Memory B cell (primary cell): ENCODE data around the gene DLEC1.
A peak's percentile ranks its signal among the peaks of the same experiment; 100 is the strongest.

ENCODE experiments used
- ATAC-seq: fragments of 150-1000 bp; cut with Tn5 transposase; 2 replicates; pipeline ENCODE4 v1.10.0; 2021; ENCODE audit warnings: low read depth, mild to moderate bottlenecking, moderate library complexity
- DNase-seq, 2 donors: peaks; one replicate each; pipeline ENCODE4 v3.0.0; 2022; ENCODE audit warnings: low spot score in 2 of 2
- H3K27ac Mint-ChIP-seq: one replicate; pipeline ENCODE4 v1.8.0; 2022; ENCODE audit warnings: mild to moderate bottlenecking, moderate library complexity, mixed read lengths
- H3K27me3 Mint-ChIP-seq: one replicate; pipeline ENCODE4 v1.8.0; 2022; ENCODE audit warnings: mixed read lengths
- H3K36me3 Mint-ChIP-seq: one replicate; pipeline ENCODE4 v1.8.0; 2022; ENCODE audit warnings: mild to moderate bottlenecking, mixed read lengths
- H3K4me1 Mint-ChIP-seq: one replicate; pipeline ENCODE4 v1.8.0; 2022; ENCODE audit warnings: mixed read lengths
- H3K4me3 Mint-ChIP-seq: one replicate; pipeline ENCODE4 v1.8.0; 2022; ENCODE audit warnings: mild to moderate bottlenecking, moderate library complexity, mixed read lengths
- H3K9me3 Mint-ChIP-seq: one replicate; pipeline ENCODE4 v1.8.0; 2022; ENCODE audit warnings: mixed read lengths

The DLEC1 gene

DNA sequence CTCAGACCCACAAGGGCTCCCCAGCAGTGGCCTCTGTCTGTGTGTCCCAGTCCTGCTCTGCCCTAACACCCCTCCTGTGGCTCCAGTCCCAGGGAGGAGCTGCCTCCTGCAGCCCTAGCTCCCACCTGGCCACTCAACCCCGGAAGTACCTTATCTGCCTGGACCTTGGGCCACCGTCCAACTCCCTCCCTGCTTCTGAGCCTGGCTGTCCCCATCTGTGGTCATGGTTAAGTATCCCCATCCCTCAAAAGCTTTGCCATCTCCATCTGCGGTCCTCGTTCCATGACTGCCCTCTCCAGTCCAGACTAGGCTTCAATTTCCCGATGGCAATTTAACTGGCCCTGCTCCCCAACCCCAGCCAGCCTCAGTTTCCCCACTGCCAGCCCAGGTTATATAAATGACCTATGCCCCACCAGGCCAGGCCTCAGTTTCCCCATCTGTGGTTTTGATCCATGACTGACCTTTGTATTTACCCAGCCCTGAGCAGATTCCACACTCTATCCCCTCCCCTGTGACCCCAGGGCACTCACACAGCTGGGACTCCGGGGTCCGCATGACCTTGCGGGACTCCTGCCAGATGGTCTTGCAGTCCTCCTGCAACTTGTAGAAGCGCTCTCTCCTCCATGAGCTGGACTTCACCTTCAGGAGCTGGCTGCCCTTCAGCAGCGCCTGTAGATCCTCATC is 19.2 kb upstream of the DLEC1 start:
- Mint-ChIP-seq H3K36me3 (peaks cover 20% of the 10 kb centered on the region), H3K9me3 (peaks cover 5% of the 10 kb centered on the region), H3K4me3 (no peak overlapping the region), H3K27ac (peak overlapping the region; percentile 33), H3K4me1 (peaks cover 15% of the 10 kb centered on the region), H3K27me3 (no peaks in the 10 kb centered on the region)
- no peak for ATAC-seq
- DNase-seq: no peak

GRCh38 chr3:38020342-38020726 is 18.7 kb upstream of the DLEC1 start:
- ATAC-seq (no peak), DNase-seq (no peak)
- Mint-ChIP-seq H3K4me1 (peaks cover 18% of the 10 kb centered on the region), H3K27ac (peak overlapping the region; percentile 33), H3K36me3 (peaks cover 15% of the 10 kb centered on the region), H3K4me3 (no peak overlapping the region), H3K9me3 (peaks cover 5% of the 10 kb centered on the region), H3K27me3 (no peaks in the 10 kb centered on the region)

DNA sequence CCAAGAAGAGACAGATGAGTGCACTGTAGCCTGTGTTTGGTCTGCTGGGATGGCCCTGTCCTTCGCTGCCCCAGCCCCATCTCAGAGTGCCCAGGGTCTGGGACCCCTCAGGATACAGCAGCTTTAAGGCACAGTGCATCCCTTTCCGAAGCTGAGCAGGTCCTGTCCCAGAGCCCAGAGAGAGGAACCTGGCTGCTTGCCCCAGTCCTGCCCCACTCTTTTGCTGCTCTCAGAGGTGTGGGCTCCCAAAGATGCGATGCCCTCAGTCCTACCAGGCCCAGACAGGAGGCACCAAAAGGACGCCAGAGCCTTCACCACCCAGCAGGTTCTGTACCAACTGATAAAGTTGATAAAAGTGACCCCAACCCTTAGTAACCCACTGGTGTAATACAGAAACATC is 17.8 kb upstream of the DLEC1 start:
- peaks cover 11% of the 10 kb centered on the region for H3K36me3 Mint-ChIP-seq
- H3K27ac Mint-ChIP-seq: no peak overlapping the region
- H3K4me1 Mint-ChIP-seq: peaks cover 22% of the 10 kb centered on the region
- peaks cover 5% of the 10 kb centered on the region for H3K9me3 Mint-ChIP-seq
- H3K4me3 Mint-ChIP-seq: no peak overlapping the region
- ATAC-seq: no peak
- no peaks in the 10 kb centered on the region for H3K27me3 Mint-ChIP-seq
- no peak for DNase-seq

DNA sequence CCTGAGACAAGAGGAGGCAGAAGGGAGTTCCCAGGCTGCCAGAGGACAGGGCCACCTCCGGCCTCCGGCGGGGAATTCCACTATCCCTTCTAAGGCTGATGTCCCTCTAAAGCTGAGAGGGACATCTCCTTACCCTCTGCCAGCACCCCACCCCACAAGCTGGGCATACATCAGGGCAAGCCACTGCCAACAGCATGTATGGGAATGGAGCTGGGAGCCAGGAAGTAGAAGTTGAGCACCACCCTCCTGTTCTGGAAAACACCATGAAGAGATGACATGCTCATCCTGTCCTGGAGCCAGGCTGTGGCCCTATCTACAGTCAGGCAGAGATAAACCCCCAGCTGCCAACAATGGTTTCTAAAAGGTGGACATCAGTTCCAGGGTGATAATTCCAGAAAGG is 16.7 kb upstream of the DLEC1 start:
- ATAC-seq (no peak), DNase-seq (no peak)
- Mint-ChIP-seq H3K36me3 (peaks cover 3% of the 10 kb centered on the region), H3K9me3 (no peaks in the 10 kb centered on the region), H3K27me3 (no peaks in the 10 kb centered on the region), H3K27ac (no peak overlapping the region), H3K4me1 (peaks cover 22% of the 10 kb centered on the region), H3K4me3 (no peak overlapping the region)

GRCh38 chr3:38022896-38023709 is 15.9 kb upstream of the DLEC1 start:
- ATAC-seq: no peak
- peaks cover 3% of the 10 kb centered on the region for H3K36me3 Mint-ChIP-seq
- peaks cover 22% of the 10 kb centered on the region for H3K4me1 Mint-ChIP-seq
- DNase-seq: no peak
- H3K27me3 Mint-ChIP-seq: no peaks in the 10 kb centered on the region
- peak overlapping the region; percentile 97 for H3K27ac Mint-ChIP-seq
- no peaks in the 10 kb centered on the region for H3K9me3 Mint-ChIP-seq
- H3K4me3 Mint-ChIP-seq: peak overlapping the region; percentile 99

- DNase-seq (no peak), ATAC-seq (no peak)
- Mint-ChIP-seq H3K36me3 (no peaks in the 10 kb centered on the region), H3K4me1 (peaks cover 25% of the 10 kb centered on the region), H3K4me3 (no peak overlapping the region), H3K9me3 (no peaks in the 10 kb centered on the region), H3K27me3 (peaks cover 10% of the 10 kb centered on the region), H3K27ac (no peak overlapping the region)
Measured at GRCh38 chr3:38026856-38027255, 12.2 kb upstream of the DLEC1 start.

DNA sequence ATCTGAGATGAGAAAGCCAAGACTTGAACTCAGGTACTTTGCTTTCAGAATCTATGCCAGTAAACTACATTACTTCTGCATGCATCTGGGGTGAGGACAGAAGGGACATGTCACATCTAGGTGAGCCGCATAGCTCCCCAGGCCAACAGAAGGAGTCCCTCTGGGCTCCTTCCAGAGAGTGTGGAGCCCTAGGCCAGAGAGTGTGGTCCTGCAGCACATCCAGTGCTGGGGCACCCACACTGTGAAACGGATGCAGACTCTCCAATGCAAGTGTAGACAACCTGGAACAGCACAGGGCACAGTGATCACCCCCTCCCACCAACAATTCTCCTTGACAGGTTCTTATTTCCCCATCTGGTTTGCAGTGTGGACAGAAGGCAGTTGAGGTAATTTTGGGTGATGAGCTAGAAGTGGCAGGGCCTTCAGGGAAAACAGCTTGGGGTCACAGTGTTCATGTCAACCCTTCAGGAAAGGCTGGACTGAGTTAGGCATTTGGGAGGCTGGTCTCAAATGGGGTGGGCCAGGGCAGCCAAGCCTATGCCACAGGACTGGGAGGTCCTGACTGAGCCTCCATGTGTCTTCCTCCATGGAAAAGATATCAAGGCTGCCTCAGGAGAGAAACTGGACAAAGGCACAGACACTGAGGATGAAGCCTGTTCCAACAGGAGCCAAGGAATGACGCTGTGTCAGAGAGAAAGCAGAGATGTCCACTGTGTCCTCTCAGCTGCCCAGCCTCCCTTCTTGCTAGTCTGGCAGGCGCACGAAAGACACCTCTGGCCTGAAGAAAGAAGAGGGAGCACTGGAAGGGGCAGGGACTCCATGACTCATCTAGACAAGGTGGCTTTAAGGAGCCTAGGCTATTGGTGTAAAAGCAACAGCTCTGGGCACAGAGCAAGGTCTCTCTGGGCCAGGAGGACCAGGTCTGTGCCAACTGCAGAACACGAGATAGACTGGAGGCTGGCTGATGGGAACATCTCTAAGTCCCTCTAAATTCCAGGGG is 11.2 kb upstream of the DLEC1 start:
- H3K27ac Mint-ChIP-seq: no peak overlapping the region
- no peaks in the 10 kb centered on the region for H3K9me3 Mint-ChIP-seq
- ATAC-seq: no peak

GRCh38 chr3:38028621-38029361 is 10.2 kb upstream of the DLEC1 start:
- no peak for DNase-seq
- peaks cover 16% of the 10 kb centered on the region for H3K4me1 Mint-ChIP-seq
- H3K27ac Mint-ChIP-seq: no peak overlapping the region
- H3K27me3 Mint-ChIP-seq: peaks cover 21% of the 10 kb centered on the region
- H3K9me3 Mint-ChIP-seq: no peaks in the 10 kb centered on the region
- peak overlapping the region; percentile 67 for H3K4me3 Mint-ChIP-seq
- H3K36me3 Mint-ChIP-seq: peaks cover 2% of the 10 kb centered on the region
- ATAC-seq: no peak

More for the DNA sequence above, 11.2 kb upstream of the DLEC1 start:
- Mint-ChIP-seq H3K4me1 (peaks cover 25% of the 10 kb centered on the region), H3K27me3 (peaks cover 16% of the 10 kb centered on the region), H3K36me3 (no peaks in the 10 kb centered on the region), H3K4me3 (peak overlapping the region; percentile 67)
- DNase-seq: no peak

DNA sequence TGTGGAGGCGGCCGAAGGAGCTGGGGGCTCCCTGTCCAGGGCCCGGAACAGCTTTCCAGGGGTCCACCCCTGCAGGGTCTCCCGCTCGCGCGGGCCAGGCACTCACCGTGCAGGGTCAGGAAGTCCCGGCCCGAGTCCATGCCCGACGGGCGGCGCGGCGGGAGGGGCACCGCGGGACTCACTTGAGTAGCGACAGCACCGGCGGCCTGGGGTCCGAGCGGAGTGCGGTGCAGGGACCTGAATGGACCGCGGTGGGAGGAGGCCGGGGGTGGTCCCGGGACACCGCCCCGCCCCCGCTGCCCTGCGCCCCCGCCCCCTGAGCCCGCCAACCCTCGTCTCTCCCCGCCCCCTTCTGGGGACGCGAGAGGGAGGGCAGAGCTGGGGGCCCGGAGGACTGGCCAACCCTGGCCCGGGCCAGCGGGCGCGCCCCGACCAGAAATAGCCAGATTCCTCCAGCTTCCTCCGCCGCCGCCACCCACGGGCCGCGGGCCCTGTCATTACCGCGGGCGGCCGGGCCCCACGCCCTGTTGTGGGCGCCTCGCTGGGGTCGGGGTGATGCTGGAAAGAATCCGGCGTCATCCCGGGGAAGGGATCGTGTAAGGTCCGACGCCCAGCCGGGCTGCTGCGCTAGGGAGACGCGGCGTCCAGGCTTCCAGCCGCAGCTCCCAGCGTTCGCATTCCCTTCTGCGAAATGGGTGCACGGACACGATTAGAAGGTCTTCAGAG is 9.4 kb upstream of the DLEC1 start, which contains the start of gene PLCD1:
PLCD1 (minus strand) TSS at position 243 of the 726 bp plus-strand sequence; CDS start at position 140, 103 bp downstream.
- ATAC-seq (no peak), DNase-seq (no peak)
- no peak within 1 kb of the TSS for H3K27ac Mint-ChIP-seq
- peaks cover 2% of the 10 kb centered on the region for H3K36me3 Mint-ChIP-seq
- no peaks in the 10 kb centered on the region for H3K9me3 Mint-ChIP-seq
- peaks cover 12% of the 10 kb centered on the region for H3K4me1 Mint-ChIP-seq
- peaks cover 21% of the 10 kb centered on the region for H3K27me3 Mint-ChIP-seq
- peak within 1 kb of the TSS; percentile 67 for H3K4me3 Mint-ChIP-seq

GRCh38 chr3:38030126-38031021 is 8.6 kb upstream of the DLEC1 start:
- Mint-ChIP-seq H3K36me3 (peaks cover 2% of the 10 kb centered on the region), H3K4me3 (peak overlapping the region; percentile 51)
- DNase-seq: no peak

GRCh38 chr3:38031022-38031994 is 7.7 kb upstream of the DLEC1 start:
- Mint-ChIP-seq H3K36me3 (peaks cover 2% of the 10 kb centered on the region), H3K4me3 (peak overlapping the region; percentile 51), H3K4me1 (peaks cover 3% of the 10 kb centered on the region), H3K9me3 (no peaks in the 10 kb centered on the region), H3K27ac (no peak overlapping the region), H3K27me3 (peaks cover 21% of the 10 kb centered on the region)
- DNase-seq: no peak
- no peak for ATAC-seq

More at GRCh38 chr3:38030126-38031021, 8.6 kb upstream of the DLEC1 start:
- Mint-ChIP-seq H3K9me3 (no peaks in the 10 kb centered on the region), H3K27ac (no peak overlapping the region), H3K27me3 (peaks cover 21% of the 10 kb centered on the region), H3K4me1 (peaks cover 7% of the 10 kb centered on the region)
- no peak for ATAC-seq
